AG09319 (cell line): ENCODE measurements around the gene P2RY11.

Source experiments
- DNase-seq: peaks from one replicate; pipeline ENCODE4 v3.0.0-alpha.2; 2010; ENCODE audit warnings: low read depth; ENCODE audit errors: extremely low read depth
- CTCF ChIP-seq: IDR thresholded peaks from 2 replicates; pipeline ENCODE4 v1.5.1; 2011; ENCODE audit warnings: low read depth, mild to moderate bottlenecking, inconsistent platforms, low read length, moderate library complexity

Gene P2RY11

GRCh38 chr19:10110076-10110971 lies 1.2 kb upstream of the P2RY11 start:
- TF ChIP-seq CTCF: no peak
- no peak for DNase-seq

- no peak for TF ChIP-seq CTCF
- no peak for DNase-seq
Observed at GRCh38 chr19:10110972-10111317, 548 bp upstream of the P2RY11 start.

- TF ChIP-seq CTCF: no peak
- DNase-seq: no peak
Observed at GRCh38 chr19:10112037-10112761, 706 bp downstream of the P2RY11 start.

GRCh38 chr19:10112895-10113591 lies 1.6 kb downstream of the P2RY11 start:
- peak; percentile 64 for TF ChIP-seq CTCF
- DNase-seq: no peak

- no peak for TF ChIP-seq CTCF
- DNase-seq: no peak
Observed at GRCh38 chr19:10113592-10113963, 2.1 kb downstream of the P2RY11 start.

- TF ChIP-seq CTCF: no peak
- DNase-seq: no peak
Observed at GRCh38 chr19:10113964-10114650, 2.6 kb downstream of the P2RY11 start.
